ENCODE data around the gene ZNF844.
"Not testable (repeated sequence)": the region's sequence is repeated elsewhere in the genome, so short reads cannot be mapped to it uniquely, and the experiment has no call there.

ZNF844 gene

DNA sequence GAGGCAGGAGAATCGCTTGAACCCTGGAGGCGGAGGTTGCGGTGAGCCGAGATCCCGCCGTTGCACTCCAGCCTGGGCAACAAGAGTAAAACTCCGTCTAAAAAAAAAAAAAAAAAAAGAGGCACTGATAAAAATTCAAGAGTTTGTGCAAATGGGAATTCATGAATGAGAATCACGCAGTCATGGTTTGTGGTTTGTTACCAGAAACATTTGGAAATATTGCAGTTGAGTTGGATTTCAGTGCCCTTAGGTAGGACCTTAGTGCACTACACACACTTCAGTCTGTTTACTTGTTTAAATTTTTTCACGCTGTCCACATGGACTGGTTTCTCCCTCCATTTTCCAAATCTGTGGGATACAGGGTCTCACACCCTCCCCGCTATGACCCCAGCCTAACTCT lies 28.4 kb downstream of the ZNF844 start:
- no peak for DNase-seq (ENCODE audit: low read depth)

DNA sequence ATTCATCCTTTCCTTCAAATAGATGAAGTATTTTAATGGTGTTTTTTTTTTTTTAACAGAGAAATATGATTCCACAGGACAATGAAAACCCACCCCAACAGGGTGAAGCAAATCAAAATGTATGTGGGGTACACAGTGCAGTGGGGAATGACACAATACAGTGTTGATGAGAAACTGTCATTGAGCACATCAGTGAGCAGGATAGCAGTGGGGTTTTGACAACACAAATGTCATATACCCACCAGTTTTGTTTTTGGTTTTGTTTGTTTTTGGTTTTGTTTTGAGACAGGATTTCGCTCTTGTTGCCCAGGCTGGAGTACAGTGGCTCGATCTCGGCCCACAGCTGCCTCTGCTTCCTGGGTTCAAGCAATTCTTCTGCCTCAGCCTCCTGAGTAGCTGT lies 29.2 kb downstream of the ZNF844 start:
- no peak for DNase-seq (ENCODE audit: low read depth)

- no peak for DNase-seq (ENCODE audit: low read depth)
Observed at GRCh38 chr19:12095111-12095790, 30.7 kb downstream of the ZNF844 start.

DNA sequence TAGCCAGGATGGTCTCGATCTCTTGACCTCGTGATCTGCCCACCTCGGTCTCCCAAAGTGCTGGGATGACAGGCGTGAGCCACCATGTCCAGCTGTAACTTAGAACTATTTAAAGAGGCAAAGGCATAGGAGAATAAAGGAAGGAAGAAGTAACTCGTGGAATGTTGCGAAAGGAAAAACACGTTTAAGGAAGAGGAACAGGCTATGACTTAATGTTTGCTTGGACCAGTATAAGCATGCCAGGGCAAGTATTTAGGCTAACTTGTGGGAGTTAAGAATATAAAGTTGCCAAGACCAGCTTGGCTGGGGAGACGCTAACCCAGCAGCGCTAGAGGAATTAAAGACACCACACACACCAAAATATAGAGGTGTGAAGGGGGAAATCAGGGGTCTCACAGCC lies 33.5 kb downstream of the ZNF844 start:
- no peak for DNase-seq (ENCODE audit: low read depth)

DNA sequence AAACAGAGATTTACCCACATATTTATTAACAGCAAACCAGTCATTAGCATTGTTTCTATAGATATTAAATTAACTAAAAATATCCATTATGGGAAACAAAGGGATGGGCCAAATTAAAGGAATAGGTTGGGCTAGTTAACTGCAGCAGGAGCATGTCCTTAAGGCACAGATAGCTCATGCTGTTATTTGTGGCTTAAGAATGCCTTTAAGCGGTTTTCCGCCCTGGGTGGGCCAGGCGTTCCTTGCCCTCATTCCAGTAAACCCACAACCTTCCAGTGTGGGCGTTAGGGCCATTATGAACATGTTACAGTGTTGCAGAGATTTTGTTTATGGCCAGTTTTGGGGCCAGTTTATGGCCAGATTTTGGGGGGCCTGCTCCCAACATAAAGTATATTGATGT lies 39.4 kb downstream of the ZNF844 start:
- not testable (repeated sequence) for DNase-seq (ENCODE audit: low read depth)

DNA sequence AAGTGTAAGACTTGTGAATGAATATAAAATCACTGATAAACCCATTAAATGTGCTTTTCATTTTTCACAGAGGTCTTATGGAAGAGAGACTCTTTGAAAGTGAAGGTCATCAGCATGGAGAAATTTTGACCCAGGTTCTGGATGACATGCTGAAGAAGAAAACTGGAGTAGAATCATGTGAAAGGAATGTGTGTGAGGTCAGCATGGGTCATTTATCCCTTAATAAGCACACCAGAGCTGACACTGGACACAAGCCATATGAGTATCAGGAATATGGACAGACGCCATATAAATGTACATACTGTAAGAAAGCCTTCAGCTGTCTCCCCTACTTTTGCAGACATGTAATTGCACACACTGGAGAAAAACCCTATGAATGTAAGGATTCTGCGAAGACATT lies 46.6 kb downstream of the ZNF844 start:
- DNase-seq (ENCODE audit: low read depth), result no peak

GRCh38 chr19:12111943-12112637 lies 47.6 kb downstream of the ZNF844 start:
- no peak for DNase-seq (ENCODE audit: low read depth)

GRCh38 chr19:12112701-12113100 lies 48.2 kb downstream of the ZNF844 start:
- no peak for DNase-seq (ENCODE audit: low read depth)

DNA sequence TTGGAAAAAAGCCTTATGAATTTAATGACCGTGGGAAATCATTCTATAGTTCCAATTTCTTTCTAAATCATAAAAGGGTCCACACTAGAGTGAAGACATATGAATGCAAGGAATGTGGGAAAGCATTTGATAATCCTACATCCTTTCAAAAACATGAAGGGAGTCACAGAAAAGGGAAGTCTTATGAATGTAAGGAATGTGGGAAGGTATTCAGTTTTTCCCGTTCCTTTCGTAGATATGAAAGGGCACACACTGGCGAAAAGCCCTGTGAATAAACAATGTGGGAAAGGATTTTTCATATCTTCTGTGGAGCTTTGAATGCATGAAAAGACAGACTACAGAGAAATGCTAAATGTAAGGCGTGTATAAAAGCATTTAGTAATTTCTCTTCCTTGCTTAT lies 48.6 kb downstream of the ZNF844 start:
- no peak for DNase-seq (ENCODE audit: low read depth)

DNA sequence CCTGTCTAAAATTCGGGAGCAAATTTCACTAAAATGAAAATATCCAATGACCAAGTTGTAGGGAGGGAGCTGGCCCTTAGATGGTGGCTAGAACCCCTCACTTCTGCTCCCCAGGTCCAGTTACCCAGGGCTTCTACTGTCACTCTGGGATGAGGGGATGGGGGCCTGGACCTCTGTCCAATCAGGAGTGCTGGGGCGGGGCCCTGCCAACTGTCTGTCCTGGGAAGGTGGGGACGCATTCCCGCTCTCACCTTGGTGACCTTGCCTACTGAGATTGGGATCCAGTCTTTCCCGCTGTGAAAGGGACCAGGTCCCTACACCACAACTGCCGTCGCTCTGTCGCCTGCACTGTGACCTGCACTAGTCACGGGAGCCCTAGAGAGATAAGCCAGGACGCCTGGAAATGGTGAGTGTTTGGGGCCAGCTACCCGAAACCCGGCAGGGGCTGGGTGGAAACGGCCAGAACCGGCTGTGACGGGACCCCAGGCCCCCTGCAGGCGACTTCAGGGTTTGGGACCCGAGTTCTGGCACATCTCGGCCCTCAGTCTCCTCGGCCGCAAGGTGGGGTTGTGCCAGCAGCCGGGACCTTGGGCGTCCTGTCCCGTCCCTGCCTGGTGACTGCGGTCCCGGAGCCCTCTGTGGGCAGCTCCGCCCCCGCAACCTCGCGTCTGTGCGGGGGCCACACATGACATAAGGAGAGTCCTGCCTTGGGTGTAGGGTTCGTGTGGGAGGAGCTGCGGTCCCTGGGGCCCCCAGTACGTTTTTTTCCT lies 52.9 kb downstream of the ZNF844 start:
- no peak for DNase-seq (ENCODE audit: low read depth)

- DNase-seq (ENCODE audit: low read depth), result no peak
Observed at GRCh38 chr19:12126707-12127106, 62.2 kb downstream of the ZNF844 start.

Measured in activated gamma-delta T cell treated with anti-CD3 and anti-CD28 coated beads, Interleukin-2, amount 50 U/mL, for 16 hours (primary cell).